ENCODE data around the gene AKR1C8. TPM values are rescaled to one million over a fixed set of nuclear protein-coding genes. Genes with fewer than 3 reads are reported as not detected.

Gene AKR1C8
- total RNA-seq, 3 donors from 2014 or later = not detected

DNA sequence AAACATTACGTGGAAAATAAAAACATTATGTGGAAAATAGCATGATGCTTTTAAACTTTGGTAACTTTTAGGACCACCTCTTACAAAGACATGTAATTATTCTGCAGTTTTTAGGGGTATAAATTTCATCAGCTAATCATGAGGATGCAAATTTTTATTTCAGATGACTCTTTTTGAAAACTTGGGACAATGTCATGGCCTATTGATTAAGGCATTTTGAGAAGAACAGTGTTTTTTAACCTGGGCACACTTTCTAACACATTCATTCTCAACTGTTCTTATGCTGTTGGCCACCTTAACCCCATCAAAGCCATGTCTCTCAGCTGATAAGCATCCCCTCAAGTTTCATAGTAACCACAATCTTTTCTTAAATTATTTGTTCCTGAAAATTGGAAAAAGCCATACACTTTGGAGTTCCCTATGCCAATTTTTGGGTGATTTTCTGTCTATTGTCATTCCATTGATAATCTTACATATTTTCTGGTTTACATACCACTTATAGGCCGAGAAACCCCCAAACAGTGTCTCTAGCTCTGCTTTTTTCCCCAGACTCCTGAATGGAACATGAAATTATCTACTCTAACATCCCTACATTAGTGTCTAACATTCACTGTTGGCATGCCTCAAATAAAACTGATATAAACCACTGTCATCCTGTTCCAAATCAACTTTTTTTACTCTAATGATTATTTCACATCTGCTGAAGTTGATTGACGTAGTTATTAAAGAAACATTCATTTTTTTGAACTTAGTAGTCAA, 76.1 kb downstream of the AKR1C8 start:
- DNase-seq (no peak), ATAC-seq (no peak)
- Histone ChIP-seq H3K4me3 (no peak overlapping the region), H3K4me1 (ENCODE audit: low read depth) (no peaks in the 10 kb centered on the region), H3K9me3 (no peaks in the 10 kb centered on the region), H3K36me3 (ENCODE audit: low read depth) (no peaks in the 10 kb centered on the region)
- intact Hi-C loops (cut with DNase I, micrococcal nuclease) = loop anchor here in 1 of 2 donors (10.0 kb wide), 1 partner anchor 264 kb away; no protein-coding TSS in a partner anchor
- TF ChIP-seq, protein P1, sequence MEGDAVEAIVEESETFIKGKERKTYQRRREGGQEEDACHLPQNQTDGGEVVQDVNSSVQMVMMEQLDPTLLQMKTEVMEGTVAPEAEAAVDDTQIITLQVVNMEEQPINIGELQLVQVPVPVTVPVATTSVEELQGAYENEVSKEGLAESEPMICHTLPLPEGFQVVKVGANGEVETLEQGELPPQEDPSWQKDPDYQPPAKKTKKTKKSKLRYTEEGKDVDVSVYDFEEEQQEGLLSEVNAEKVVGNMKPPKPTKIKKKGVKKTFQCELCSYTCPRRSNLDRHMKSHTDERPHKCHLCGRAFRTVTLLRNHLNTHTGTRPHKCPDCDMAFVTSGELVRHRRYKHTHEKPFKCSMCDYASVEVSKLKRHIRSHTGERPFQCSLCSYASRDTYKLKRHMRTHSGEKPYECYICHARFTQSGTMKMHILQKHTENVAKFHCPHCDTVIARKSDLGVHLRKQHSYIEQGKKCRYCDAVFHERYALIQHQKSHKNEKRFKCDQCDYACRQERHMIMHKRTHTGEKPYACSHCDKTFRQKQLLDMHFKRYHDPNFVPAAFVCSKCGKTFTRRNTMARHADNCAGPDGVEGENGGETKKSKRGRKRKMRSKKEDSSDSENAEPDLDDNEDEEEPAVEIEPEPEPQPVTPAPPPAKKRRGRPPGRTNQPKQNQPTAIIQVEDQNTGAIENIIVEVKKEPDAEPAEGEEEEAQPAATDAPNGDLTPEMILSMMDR (IDR thresholded peaks at IDR 0.05) = no peak

DNA sequence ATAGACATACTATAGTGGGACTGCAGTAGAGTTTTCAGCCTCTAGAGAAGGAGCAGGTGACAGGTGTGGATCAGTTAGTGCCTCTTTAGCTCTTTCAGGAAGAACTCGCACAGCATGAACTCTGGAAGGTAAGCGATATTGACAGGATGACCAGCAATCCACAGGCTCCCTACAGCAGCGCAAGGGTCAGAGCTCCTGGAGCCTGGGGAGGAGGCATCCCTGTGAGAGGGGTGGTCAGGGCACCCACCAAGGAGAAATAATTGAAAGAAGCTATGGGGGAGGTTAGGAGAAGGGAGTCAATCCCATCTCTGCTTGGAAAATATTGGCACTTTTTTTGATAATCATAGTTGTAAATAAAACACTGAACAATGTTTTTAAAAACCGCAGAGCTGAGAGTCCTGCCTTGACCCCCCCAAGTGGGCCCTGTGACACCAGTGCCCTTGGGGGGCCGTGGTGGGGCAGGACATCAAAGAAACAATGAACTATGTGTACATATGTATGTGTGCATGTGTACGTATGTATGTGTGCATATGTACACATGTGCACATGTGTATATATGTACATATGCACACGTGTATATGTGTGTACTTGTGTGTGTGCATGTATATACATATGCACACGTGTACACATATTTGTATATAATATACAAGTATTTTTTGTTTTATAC, 77.0 kb downstream of the AKR1C8 start:
- ATAC-seq = no peak
- Histone ChIP-seq H3K4me1 (ENCODE audit: low read depth) (no peaks in the 10 kb centered on the region), H3K4me3 (no peak overlapping the region), H3K36me3 (ENCODE audit: low read depth) (no peaks in the 10 kb centered on the region), H3K9me3 (no peaks in the 10 kb centered on the region)
- intact Hi-C loops (cut with DNase I, micrococcal nuclease) = loop anchor here in 1 of 2 donors (10.0 kb wide), 1 partner anchor 263 kb away; no protein-coding TSS in a partner anchor
- TF ChIP-seq, protein P1 (IDR thresholded peaks at IDR 0.05) = no peak
- DNase-seq = no peak

DNA sequence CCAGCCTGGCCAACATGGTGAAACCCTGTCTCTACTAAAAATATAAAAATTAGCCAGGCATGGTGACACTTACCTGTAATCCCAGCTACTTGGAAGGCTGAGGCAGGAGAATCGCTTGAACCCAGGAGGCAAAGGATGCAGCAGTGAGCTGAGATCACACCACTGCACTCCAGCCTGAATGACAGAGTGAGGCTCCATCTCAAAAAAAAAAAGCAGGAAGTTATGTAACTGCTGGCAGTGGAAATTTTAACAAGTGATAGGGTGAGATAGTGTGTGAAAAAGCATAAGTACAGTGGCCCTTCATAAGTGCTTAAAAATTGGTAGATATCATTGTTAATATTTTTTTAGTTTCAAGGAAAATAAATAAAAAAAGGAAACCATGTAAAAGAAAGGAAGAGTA, 78.4 kb downstream of the AKR1C8 start:
- Histone ChIP-seq H3K36me3 (ENCODE audit: low read depth) (no peaks in the 10 kb centered on the region), H3K4me1 (ENCODE audit: low read depth) (no peaks in the 10 kb centered on the region), H3K9me3 (no peaks in the 10 kb centered on the region), H3K4me3 (no peak overlapping the region)
- ATAC-seq (no peak), DNase-seq (no peak)
- TF ChIP-seq, protein P1 (IDR thresholded peaks at IDR 0.05) = no peak
- intact Hi-C loops (cut with DNase I, micrococcal nuclease) = loop anchor here in 1 of 2 donors (10.0 kb wide), 1 partner anchor 262 kb away; no protein-coding TSS in a partner anchor

DNA sequence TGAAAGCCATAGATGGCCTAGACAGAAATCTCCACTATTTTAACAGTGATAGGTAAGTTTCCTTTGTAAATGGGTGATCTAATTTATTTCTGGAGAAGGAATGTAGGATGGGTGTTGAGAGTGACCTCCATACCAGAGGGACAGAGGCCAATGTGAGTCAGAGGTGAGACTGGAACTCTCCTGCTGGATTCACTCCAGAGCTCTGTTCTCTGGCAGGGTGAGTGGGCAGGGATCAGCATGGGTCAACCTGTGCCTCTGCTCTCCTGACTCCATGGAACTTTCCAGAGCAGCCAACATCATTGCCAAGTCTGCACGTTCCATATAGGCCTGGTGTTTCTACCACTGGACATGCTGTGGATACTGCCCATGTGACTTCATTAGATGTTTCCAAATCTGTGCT, 79.3 kb downstream of the AKR1C8 start:
- Histone ChIP-seq H3K36me3 (ENCODE audit: low read depth) (no peaks in the 10 kb centered on the region), H3K4me3 (no peak overlapping the region), H3K4me1 (ENCODE audit: low read depth) (no peaks in the 10 kb centered on the region), H3K9me3 (no peaks in the 10 kb centered on the region)
- intact Hi-C loops (cut with DNase I, micrococcal nuclease) = loop anchor here in 1 of 2 donors (10.0 kb wide), 1 partner anchor 261 kb away; no protein-coding TSS in a partner anchor
- ATAC-seq (no peak), DNase-seq (no peak)
- TF ChIP-seq, protein P1 (IDR thresholded peaks at IDR 0.05) = no peak

Other genes starting within 250 kb of the AKR1C8 start
- 10 to 100 TPM; 28.4 to 66.9 (median 38.3) TPM for gene AKR1C1, start 221.7 kb downstream of the AKR1C8 start, total RNA-seq
- 10 to 100 TPM; 19.5 to 39.7 (median 20.0) TPM for gene AKR1C2, start 181.3 kb downstream of the AKR1C8 start, total RNA-seq
- gene AKR1C3, start 90.7 kb downstream of the AKR1C8 start, total RNA-seq = 100 to 1,000 TPM; 110 to 384 (median 308) TPM
- not detected for gene AKR1C4, start 11.7 kb upstream of the AKR1C8 start, total RNA-seq
- 1 to 10 TPM; 1.4 to 5.9 (median 4.8) TPM for gene UCN3, start 179.8 kb upstream of the AKR1C8 start, total RNA-seq
- gene TUBAL3, start 219.7 kb upstream of the AKR1C8 start, total RNA-seq = 10 to 100 TPM; 20.9 to 64.0 (median 38.7) TPM
- gene NET1, start 227.4 kb upstream of the AKR1C8 start, total RNA-seq = 100 to 1,000 TPM; 213 to 399 (median 359) TPM

Measured in mucosa of descending colon (tissue), 3 donors.